ENCODE data around the gene GID4.
A peak's percentile ranks its signal among the peaks of the same experiment; 100 is the strongest.
"Not testable (repeated sequence)": the region's sequence is repeated elsewhere in the genome, so short reads cannot be mapped to it uniquely, and the experiment has no call there.

Gene GID4

DNA sequence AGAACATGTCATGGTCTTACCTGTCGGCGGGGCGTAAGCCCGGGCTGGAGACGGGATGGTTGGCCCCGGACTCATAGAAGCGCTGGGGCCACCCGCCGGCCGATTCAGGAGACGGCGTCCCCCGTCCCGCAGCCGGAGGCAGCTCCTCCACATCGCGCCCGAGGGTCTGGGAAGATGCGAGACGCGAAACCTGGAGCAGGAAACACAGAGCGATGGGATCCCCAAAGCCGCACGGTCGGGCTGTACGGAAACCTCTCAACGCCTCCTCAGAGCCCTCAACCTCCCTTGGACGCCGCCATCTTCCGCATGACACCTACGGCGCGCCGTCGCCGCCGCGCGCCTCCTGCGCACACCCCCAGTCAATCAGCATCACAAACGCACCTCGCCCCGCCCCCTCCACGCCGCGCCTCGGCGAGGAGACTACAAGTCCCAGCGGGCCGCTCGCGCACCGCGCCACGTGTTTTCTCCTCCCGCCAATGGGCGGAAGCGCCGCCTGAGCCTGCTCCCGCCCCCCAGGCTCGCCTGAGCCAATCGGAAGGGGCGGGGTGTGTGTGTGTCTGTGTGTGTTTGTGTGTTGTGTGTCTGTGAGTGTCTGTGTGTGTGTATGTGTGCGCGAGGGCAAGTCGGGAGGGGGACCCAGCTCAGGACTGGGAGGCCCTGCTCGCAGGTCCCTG, at the start of gene GID4, which contains the start of gene ATPAF2:
GID4 (plus strand) TSS at position 548 of the 674 bp plus-strand sequence; CDS start at position 605, 57 bp downstream.
ATPAF2 (minus strand) TSS at position 308 of the 674 bp plus-strand sequence; CDS start at position 153, 155 bp downstream.
- peak; percentile 99 for DNase-seq (ENCODE audit: low read depth in 2 of 2)

DNA sequence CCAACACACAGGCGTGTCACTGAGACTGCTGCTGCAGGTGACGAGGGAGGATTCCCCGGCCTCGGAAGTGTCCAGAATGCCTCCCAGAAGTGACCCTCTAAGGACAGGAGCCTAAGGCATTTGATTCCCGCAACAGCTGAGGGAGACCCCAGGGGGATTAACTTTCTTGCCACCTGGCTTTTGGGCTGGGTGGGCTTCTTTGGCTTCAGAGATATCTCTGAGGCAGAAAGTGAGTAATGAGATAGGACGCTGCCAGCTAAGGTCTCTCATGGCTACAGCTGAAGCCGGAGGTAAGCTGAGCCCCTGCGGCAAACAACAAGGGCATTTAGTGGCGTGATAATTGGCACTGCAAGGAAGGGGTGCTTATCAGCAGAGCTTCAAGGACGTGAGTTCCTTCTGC, 49.6 kb upstream of the GID4 start:
- no peak for DNase-seq (ENCODE audit: low read depth in 2 of 2)

DNA sequence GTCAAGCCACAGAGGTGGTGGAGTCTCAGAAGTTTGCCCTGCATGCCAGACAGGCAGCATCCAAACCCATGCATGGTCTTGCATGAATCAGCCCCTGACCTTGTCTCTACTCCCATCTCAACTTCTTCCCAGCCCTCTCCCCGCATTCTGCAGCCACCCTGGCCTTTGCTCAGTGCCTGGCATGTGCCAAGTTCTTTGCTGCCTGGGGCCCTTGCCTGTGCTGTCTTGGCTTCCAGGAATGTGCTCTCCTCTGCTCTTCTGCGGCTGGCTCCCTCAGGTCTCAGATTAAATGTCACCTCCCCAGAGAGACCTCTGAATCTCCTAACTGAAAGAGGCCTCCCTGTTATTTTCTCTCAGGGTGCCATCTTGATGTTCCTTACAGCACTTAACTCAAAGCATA, 48.9 kb upstream of the GID4 start:
- no peak for DNase-seq (ENCODE audit: low read depth in 2 of 2)

DNA sequence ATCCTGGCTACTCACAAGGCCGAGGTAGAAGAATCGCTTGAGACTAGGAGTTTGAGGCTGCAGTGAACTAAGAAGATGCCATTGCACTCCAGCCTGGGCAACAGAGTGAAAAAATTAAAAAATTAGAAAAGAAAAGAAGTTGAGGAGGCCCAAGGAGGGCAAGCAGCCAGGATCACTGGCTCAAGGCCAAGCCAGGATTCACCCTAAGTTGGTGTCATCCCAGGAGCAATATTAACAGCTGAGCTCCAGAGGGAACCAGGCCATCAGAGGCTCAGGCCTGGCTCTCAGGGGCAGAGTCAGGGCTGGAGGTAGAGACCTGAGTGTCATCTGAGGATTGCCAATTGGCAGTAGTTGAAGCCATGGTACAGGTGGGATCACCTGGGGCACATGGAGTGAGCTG, 45.8 kb upstream of the GID4 start:
- no peak for DNase-seq (ENCODE audit: low read depth in 2 of 2)

DNA sequence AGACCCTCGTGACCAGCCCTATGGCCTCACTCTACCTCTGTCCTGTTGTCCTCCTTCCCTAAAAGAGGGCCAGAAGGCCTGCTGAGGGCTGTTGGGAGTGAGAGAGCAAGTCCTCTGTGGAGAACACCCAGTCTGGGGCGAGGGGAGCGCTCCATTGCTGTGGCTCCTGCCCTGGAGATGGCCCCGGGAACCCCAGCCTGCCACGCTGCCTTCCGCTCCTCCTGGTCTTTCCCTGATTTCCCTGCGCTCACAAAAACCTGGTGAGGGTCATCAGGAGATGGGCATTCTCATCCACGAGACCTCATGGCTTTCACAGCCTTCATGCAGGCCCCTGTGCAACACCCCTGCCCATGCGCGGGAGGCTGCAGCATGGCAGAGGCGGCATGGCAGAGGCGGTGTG, 45.4 kb upstream of the GID4 start:
- DNase-seq (ENCODE audit: low read depth in 2 of 2), result no peak

DNA sequence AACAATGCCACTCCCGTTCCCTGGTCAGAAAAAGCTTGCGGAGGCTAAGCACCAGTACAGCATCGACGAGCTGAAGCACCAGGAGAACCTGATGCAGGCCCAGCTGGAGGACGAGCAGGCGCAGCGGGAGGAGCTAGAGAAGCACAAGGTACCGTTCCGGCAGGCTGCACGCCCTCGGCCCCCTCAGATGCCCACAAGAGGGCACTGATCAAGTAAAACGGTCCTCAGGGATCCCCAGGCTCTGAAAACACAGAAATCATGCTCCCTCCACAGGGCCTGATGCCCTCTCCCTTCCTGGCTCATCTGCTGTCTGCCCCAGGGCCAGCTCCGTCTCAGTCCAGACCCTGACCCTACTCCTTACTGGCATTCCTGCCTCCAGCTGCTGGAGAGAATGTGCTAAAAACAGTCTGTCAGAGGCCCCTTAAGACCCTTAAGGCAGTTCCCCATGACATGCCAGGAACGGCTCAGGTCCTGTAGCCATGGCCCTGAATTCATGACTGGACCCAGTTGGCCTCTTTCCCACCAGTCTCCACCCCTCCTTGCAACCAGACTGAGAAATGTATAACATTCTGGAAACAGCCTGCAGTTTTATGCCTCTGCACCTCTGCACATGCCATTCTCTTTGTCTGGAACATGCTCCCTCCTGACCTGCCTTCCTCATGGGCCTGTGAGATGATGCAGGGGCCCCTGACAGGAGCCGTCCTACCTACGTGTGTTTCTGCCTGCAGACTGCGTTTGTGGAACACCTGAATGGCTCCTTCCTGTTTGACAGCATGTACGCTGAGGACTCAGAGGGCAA, 44.7 kb upstream of the GID4 start:
- DNase-seq (ENCODE audit: low read depth in 2 of 2), result no peak

DNA sequence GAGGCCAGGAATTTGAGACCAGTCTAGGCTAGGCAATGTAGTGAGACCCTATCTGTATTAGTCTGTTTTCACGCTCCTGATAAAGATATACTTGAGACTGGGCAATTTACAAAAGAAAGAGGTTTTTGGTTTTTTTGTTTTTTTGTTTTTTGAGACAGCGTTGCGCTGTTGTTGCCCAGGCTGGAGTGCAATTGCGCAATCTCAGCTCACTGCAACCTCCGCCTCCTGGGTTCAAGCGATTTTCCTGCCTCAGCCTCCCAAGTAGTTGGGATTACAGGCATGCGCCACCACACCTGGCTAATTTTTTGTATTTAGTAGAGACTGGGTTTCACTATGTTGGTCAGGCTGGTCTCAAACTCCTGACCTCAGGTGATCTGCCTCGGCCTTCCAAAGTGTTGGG, 43.3 kb upstream of the GID4 start:
- DNase-seq (ENCODE audit: low read depth in 2 of 2), result not testable (repeated sequence)

DNA sequence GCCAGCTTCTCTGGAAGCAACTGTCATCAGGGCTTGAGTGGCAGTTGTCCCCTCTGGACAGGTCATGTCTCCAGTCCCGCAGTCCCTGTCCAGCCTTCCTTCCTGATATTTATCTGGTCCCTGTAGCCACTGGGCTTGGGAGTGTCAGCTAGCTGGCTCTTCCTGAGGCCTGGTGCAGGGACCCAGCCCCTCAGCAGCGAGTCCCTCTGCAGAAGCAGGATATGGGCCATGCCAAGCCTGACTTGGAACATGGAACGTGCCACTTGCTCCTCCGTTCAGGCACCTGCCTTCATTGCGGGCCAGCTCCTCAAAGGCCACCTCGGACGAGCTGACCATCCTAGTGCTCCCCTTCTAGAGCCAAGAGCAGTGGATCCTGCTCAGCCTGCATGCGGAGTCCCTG, 40.3 kb upstream of the GID4 start:
- no peak for DNase-seq (ENCODE audit: low read depth in 2 of 2)

DNA sequence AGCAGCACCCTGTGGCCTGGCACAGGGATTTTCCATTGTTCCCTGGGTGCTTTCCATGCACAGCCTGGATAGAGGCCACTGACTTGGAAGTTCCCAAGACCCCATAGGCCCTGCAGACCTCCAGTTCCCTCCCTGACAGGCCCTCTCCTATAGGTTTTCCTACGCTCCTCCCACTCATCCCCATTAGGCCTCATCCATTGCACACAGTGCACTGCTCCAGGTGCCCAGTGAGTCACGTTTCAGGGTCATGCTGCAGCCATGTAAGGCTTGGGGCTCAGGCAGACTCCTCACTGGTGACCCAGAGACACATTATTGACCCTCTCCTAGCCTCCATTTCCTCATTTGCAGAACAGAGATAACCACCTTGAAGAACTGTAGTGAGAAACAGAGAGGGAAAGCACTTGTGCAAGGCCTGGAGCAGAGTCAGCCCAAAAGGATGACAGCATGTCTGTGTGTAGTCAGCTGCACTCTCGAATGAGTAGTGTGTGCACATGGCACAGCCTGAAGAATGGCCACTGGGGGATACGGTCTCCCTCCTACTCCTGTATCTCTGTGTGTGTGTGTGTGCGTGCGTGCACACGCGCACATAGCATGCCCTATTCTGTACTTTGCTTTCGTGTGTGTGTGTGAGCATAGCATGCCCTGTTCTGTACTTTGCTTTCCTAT, 39.7 kb upstream of the GID4 start:
- no peak for DNase-seq (ENCODE audit: low read depth in 2 of 2)

DNA sequence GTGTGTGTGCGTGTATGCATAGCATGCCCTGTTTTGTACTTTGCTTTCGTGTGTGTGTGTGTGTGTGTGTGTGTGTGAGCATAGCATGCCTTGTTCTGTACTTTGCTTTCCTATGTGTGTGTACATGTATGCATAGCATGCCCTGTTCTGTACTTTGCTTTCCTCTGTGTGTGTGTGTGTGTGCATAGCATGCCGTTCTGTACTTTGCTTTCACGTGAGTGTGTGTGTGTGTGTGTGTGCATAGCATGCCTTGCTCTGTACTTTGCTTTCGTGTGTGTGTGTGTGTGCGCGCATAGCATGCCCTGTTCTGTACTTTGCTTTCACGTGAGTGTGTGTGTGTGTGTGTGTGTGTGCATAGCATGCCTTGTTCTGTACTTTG, 39.2 kb upstream of the GID4 start:
- DNase-seq (ENCODE audit: low read depth in 2 of 2), result no peak

DNA sequence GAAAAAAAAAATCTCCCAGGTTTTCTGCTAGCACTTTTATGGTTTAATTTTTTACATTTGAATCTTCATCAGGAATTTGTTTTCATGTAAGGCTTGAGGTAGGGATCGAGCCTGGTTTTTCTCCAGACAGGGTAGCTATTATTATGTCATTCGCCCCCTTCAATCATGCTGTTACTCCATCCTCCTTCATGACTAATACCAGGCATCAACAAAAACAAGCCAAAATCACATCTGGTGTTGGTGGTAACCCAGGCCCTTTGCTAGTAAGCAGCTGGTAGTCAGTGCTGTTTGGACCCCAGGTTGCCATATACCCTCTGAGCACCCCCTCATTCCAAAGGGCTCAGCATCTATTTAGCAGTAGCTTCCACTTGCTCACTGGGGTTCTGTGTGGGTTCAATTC, 37.0 kb upstream of the GID4 start:
- no peak for DNase-seq (ENCODE audit: low read depth in 2 of 2)

DNA sequence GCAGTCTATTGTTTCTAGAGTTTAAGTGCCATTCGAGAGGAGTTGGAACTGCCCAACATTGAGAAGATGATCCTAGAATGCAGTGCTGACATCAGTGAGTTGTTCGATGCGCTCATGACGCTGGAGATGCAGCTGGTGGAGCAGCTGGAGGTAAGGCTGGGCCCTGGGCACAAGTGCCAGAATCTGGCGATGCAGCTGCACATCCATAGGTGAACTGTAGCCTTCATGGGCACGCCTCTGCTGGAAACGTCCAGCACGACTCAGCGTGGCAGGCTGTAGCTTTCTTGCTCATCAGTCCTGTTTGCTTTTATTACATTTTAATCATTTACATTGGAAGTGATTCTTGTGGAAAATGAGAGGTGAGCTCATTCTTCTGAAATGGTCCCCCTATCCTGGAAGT, 34.9 kb upstream of the GID4 start:
- DNase-seq (ENCODE audit: low read depth in 2 of 2), result no peak

DNA sequence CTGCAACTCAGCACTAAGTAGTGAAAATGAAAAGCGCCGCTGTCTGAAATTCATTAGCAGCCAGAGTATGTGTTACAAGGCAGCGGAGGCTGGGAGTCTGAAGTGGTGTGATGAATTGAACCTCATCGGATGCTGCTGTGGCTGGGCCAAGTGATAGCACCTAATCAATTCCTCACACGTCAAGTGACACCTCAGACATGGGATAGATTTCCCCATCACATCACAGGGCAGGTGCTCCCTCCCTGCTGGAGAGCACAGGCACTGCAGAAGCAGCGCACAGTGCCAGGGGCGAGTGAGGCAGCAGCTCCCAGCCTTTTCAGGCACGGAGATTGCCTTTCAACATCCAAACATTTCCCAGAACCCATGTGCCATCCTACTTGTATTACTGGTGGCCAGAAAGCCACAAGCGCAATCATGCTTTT, 34.3 kb upstream of the GID4 start:
- DNase-seq (ENCODE audit: low read depth in 2 of 2), result no peak

DNA sequence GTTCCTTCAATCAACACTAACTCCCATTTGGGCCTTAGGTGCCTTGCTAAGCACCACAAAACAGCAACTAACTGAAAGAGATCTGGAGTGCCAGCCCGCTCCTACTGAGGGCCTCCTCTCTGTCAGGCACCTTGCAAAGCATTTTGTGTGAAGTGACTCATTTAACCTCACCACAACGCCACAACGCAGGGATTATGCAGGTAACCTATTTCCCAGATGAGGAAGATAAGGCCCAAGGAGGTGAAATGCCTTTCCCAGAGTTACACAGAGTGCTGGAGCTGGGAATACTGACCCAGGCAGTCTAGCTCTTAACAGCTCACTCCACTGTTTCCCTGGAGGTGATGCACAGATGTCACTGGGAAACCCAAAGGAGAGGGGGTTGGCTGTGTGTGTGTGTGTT, 33.7 kb upstream of the GID4 start:
- DNase-seq (ENCODE audit: low read depth in 2 of 2), result no peak

DNA sequence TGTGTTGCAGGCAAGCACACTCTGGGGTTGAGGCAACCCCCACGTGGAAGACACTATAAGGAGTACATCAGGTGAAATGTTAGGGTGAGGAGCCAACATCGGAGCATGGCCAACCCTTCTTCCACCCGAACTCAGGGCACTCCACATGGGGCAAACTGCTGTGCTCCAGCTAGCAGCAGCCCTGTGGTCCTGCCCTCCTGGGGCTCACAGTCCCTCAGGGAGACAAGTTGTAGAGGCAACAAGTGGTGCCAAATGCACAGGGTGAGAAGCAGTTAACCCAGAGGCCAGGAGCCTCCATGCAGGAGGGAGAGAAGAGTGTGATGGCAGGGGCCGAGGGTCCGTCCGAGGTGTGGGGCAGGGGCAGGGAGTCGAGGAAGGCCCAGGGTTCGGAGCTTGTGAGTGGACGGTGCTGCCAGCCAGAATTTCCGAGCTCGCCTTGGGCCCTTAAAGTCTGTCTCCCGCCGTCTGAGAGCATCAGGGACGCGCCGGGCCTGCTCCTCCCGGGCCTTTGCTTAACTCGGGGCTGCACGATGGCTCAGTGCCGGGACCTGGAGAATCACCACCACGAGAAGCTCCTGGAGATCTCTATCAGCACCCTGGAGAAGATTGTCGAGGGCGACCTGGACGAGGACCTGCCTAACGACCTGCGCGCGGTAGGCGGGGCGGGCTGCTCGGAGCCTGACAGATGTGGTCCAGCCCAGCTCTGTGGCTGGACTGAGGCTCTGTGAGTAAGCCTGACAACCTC, 32.5 kb upstream of the GID4 start:
- no peak for DNase-seq (ENCODE audit: low read depth in 2 of 2)

DNA sequence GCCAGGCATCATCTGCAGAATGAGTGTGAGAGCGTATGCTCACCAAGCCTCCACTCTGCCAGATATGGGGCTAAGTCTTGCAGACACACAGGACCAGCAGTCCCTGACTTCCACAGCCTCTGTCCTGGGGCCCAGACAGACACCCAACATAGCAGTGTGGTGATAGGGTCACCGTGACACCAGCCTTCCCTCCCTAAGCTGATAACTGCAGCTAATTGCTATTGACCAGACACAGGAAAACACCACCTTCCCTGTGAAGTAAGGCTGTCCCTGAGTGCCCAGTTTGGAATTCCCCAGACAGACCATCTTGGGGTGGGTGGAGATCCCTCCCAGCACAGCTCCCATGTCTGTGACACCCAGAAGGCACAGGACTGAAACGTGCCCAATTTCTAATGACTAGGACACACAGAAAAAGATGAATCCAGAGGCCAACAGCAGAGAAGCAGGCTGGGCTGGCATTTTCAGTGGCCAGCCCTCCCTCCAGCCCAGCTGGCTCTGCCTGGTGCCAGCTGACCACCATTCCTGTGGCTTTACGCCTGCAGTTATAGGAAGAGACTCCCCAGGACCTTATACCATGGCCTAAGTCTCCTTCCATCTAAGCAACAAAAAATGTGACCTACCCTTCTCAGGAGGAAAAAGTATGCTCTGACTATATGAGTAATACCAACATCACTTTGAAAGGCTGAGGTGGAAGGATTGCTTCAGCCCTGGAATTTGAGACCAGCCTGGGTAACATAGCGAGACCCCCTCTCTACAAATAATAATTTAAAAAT, 30.5 kb upstream of the GID4 start:
- no peak for DNase-seq (ENCODE audit: low read depth in 2 of 2)

DNA sequence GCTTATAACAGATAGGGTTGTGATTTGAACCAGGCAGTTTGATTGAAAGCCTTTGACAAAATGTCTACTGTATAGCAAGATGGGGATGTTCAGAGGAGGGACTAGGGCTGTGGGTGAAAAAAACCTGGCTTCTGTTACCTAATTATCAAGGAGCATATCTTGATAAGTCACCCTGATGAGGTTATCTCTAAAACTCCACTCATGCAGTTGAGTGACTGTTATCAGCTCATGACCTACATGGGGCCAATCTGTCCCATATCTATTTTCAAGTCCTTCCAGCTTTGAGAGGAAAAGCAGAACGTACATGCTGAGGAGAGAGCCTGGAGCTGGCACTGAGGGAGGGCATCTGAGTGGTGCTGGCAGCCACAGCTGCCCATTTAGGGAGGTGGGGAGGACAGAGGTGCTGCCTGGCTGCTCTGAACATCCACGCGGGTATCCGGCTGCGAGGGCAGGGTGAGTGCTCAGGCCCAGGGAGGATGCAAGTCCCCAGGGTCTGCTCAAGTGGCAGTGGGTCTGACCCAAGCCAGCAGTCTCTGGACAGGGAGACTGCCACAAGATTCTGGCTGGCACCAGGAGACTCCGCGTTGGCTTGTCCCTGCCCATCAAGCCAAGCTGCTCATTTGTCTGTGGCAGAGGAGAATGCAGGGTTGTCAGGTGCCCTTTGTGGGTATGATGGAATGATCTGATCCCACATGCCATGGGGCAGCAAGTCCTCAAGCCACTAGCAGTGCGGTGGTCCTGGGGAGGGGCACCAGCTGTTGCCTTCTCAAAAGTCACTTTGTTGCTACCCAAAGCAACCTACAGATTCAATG, 29.4 kb upstream of the GID4 start:
- DNase-seq (ENCODE audit: low read depth in 2 of 2), result no peak

DNA sequence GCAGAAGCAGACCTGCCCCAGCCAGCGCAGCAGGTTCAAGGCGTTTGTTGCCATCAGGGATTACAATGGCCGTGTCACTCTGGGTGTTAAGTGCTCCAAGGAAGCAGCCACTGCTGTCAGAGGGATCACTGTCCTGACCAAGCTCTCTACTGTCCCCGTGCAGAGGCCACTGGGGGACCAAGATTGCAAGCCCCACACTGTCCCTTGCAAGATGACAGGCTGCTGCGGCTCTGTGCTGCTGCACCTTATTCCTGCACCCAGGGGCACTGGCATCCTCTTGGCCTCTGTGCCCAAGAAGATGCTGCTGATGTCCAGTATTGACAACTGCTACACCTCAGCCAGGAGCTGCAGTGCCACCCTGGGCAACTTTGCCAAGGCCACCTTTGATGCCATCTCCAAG, 27.9 kb upstream of the GID4 start:
- no peak for DNase-seq (ENCODE audit: low read depth in 2 of 2)

DNA sequence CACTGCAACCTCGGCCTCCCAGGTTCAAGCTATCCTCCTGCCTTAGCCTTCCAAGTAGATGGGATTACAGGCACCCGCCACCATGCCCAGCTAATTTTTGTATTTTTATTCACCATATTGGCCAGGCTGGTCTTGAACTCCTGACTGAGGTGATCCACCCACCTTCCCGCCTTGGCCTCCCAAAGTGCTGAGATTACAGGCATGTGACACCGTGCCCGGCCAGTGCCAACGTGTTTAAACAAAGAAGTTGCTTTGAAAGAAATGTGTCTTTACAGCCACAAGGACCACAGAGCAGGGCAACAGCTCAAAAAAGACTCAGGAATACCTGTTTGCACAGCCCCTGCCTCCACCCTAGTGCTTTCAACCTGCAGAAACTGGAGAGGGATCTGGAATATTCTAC, 25.2 kb upstream of the GID4 start:
- DNase-seq (ENCODE audit: low read depth in 2 of 2), result no peak

DNA sequence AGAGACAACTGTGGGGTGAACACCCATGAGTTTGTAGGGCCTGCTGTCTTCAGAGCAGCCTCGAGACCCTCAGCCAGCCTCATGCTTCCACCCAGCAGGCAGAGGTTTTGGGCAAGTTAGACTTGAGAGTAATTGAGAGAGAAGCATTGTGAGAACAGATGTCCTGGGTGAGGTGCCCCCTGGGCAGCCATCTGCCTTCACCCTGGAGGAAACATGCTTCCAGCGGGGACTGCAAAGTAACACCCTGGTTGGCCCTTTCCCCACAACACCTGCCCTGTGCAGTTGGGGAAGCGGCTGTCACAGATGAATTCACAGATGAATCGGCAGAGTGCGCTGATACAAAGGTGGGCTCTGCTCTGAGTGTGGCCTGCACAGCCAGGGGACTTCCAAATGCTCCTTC, 23.6 kb upstream of the GID4 start:
- DNase-seq (ENCODE audit: low read depth in 2 of 2), result no peak

DNA sequence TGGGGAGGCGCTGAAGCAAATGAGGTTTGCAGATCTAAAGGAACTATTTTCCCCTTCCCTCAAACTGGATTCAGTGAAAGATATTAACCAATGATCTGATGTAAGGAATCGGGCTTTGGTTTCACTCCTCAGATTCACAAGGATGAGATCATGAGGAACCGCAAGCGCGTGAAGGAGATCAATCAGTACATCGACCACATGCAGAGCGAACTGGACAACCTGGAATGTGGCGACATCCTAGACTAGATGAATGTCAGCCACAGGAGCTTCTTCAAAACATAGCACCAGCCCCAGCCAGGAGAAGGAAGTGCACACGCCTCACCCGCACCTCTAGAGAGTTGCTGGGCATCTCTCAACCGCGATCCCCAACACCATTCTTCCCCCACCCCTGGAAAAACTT, 22.8 kb upstream of the GID4 start:
- no peak for DNase-seq (ENCODE audit: low read depth in 2 of 2)
